ENCODE results near the gene HDAC4. TPM values are rescaled to one million over a fixed set of nuclear protein-coding genes. Genes with fewer than 3 reads are reported as not detected.

Gene HDAC4
- total and polyA plus RNA-seq, 2 of the 8 experiments (the other 6 are each of a cell fraction or from before 2014, with no cell fraction given), result 15.4 to 31.5 TPM

- TF ChIP-seq TCF12 (IDR thresholded peaks at IDR 0.05; ENCODE audit: low read depth, low read length) (no peak), POLR2A (IDR thresholded peaks at IDR 0.05; ENCODE audit: control extremely low read depth in 1 of 2, low read depth in 2 of 2, low read length in 2 of 2) (no peak), CHD1 (IDR thresholded peaks at IDR 0.05; ENCODE audit: low read depth, low read length) (no peak), SIRT6 (IDR thresholded peaks at IDR 0.05; ENCODE audit: low read length) (no peak), RAD21 (IDR thresholded peaks at IDR 0.05 in 1 of 2, conservative IDR thresholded peaks at IDR 0.05 in 1 of 2; ENCODE audit: low read depth in 2 of 2, low read length in 2 of 2) (no peak), BACH1 (IDR thresholded peaks at IDR 0.05; ENCODE audit: low read length) (no peak), SIN3A (conservative IDR thresholded peaks at IDR 0.05 in 1 of 2, IDR thresholded peaks at IDR 0.05 in 1 of 2; ENCODE audit: low read depth in 1 of 2, low read length in 2 of 2) (no peak)
Measured at GRCh38 chr2:239293775-239294430, 106.9 kb downstream of the HDAC4 start (continued).

Measured in H1 (cell line).